ENCODE results near the gene INPP1.

DNA sequence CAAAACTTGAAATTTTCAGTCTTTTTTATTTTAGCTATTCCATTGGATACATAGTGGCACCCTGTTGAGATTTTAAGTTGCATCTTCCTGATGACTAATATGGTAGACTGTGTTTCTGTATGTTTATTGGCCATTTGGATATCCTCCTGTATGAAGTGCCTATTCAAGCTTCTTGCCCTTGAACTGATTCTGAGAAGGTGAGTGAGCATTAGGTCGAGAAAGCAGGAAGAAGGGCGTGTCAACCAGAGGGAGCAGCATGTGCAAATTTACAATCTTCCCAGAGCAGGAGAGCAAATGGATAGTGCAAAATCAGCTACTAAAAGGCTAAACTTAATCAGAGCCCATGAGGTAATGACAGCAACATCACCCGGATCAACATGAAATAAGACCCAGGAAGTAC, 8.6 kb downstream of the INPP1 start:
- TF ChIP-seq, protein P1, sequence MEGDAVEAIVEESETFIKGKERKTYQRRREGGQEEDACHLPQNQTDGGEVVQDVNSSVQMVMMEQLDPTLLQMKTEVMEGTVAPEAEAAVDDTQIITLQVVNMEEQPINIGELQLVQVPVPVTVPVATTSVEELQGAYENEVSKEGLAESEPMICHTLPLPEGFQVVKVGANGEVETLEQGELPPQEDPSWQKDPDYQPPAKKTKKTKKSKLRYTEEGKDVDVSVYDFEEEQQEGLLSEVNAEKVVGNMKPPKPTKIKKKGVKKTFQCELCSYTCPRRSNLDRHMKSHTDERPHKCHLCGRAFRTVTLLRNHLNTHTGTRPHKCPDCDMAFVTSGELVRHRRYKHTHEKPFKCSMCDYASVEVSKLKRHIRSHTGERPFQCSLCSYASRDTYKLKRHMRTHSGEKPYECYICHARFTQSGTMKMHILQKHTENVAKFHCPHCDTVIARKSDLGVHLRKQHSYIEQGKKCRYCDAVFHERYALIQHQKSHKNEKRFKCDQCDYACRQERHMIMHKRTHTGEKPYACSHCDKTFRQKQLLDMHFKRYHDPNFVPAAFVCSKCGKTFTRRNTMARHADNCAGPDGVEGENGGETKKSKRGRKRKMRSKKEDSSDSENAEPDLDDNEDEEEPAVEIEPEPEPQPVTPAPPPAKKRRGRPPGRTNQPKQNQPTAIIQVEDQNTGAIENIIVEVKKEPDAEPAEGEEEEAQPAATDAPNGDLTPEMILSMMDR (conservative IDR thresholded peaks at IDR 0.05; ENCODE audit: low read depth, low read length), result no peak
- no peak for TF ChIP-seq EZH2 (IDR thresholded peaks at IDR 0.05; ENCODE audit: low read length, unreplicated experiment)

Measured in PC-3 (cell line).